HG03432 (cell line): ENCODE data around the gene SHISA2.

Source experiments
- ATAC-seq: cut with Tn5 transposase; IDR thresholded peaks from one replicate; pipeline ENCODE4 v1.9.1; 2021; ENCODE audit warnings: mild to moderate bottlenecking, moderate library complexity; ENCODE audit not compliant: unreplicated experiment

The SHISA2 gene

DNA sequence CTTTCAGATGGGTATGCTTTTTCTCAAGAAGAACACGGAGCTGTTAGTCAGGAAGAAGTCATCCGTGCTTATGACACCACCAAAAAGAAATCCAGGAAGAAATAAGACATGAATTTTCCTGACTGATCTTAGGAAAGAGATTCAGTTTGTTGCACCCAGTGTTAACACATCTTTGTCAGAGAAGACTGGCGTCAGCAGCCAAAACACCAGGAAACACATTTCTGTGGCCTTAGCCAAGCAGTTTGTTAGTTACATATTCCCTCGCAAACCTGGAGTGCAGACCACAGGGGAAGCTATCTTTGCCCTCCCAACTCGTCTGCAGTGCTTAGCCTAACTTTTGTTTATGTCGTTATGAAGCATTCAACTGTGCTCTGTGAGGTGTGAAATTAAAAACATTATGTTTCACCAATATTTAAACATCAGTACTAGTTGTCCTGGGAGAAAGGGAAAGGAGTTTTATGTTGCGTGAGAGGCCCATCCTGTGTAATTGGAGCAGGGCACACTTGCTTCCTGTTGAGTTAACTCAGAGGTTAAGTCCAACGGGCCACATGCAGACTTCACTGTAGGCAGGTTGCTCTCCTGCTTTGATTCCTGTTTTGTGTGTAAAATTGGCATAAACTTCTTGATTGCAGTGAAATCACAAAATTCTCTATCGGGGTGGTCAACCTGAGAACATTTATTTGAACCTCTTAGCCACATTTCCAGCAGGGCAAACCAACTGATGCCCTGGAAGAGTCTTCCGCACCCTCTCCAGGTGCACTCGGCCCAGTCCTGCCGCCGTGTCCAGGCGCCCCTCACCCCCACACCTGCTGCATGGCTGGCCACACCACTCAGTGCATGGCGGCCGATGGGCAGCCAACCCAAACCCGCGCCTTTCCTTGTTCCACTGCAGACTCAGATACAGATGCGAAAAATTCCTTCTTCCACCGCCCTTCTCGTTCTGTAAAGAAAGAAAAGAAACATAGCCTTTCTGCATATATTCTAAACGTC lies 31.6 kb downstream of the SHISA2 start:
- no peak for ATAC-seq

DNA sequence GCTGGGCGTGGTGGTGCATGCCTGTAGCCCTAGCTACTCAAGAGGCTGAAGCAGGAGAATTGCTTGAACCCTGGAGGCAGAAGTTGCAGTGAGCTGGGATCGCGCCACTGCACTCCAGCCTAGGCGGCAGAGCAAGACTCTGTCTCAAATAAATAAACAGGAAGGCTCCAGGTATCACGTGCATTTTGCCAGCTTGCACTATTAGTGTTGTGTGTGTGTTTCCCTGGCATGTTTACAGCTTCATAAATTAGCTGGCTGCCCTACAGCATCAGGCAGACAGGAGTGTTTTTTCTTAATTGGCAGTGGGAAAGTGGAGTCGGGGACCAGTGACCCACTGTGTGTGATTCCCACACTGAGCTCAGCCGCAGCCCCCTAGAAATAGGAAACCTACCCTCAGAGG lies 32.6 kb downstream of the SHISA2 start:
- no peak for ATAC-seq

DNA sequence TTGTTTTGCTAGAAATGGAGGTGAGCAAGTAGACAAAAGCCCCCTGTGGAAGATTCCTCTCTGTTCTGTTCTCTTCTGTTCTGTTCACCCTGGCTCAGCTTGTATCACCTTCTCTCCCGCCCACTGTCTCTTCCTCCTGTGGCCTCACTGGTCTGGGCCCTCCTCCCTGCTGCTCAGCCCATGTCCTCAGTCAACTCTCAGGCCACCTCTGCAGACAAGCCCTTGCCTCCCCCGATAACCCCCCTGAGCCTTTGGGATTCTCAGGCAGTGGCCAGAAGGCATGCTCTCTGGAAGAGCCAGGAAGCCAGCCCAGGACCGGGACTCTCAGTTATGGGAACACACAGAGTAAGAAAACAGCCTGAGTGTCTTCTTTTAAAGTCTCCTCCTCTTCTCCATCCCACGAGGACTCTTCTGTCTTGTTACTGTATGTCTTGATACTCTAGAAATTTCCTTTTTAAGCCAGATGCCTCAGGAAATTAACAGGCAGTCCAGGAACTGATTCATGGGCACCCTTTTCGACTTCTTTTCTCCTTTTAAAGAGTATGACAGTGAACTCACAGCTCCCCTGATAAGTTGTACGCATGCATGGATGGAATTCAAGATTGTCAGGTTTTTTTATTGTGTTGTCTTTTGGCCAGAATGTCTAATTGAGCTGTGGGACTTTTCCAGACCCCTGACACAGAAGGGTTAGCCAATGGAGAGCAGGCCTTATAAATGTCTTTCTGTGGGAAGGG lies 33.7 kb downstream of the SHISA2 start:
- ATAC-seq: no peak

DNA sequence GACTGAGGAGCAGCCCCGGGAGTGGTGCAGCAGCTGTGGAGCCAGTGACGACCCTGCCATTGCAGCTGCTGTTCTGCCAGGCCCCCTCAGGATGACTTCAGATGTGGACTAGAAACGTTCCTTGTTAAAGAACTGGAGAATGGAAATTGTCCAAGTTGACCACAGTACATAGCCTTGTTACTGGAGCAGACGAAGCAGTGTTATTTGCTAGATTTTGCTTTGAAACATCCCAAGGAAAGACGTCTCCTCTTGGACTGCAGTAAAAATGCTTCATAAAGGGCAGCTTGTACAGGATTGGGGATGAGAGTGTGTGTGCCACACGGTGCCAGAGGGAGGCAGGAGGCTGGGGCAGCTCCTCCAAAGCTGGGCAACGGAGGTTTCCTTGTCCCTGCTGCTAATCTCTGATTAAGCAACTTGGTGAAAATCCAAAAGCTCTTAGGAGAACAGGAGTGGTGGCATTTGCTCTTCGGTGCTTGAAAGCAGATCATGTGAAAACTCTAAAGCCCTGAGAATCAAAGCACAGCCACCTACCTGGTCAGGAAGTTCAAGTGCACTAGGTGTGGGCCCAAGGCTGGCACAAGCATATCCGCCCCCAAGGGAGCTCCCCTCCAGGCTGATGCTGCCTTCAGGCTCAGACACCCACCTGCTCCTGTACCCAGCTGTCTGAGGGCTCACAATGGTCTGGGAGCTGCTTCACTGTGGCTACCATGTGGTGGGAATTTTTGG lies 34.5 kb downstream of the SHISA2 start:
- ATAC-seq: no peak

DNA sequence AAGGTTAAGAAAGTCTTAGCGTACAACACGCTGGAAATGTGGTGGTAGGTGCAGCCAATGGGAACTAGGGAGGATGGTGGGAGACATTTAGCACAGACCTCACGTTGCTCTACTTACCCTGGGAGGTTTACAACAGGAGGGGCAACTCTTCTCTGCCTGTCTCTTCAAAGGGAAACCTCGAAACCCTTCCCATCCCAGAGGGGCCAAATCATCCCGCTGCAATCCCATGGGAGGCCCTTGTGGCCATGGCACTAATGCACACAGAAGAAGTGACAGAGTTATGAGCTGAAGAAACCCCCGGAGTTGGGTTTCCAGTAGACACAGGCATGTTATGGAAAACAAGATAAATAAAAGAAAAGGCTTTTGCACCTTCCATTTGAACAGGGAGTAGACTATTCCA lies 35.6 kb downstream of the SHISA2 start:
- ATAC-seq: no peak

DNA sequence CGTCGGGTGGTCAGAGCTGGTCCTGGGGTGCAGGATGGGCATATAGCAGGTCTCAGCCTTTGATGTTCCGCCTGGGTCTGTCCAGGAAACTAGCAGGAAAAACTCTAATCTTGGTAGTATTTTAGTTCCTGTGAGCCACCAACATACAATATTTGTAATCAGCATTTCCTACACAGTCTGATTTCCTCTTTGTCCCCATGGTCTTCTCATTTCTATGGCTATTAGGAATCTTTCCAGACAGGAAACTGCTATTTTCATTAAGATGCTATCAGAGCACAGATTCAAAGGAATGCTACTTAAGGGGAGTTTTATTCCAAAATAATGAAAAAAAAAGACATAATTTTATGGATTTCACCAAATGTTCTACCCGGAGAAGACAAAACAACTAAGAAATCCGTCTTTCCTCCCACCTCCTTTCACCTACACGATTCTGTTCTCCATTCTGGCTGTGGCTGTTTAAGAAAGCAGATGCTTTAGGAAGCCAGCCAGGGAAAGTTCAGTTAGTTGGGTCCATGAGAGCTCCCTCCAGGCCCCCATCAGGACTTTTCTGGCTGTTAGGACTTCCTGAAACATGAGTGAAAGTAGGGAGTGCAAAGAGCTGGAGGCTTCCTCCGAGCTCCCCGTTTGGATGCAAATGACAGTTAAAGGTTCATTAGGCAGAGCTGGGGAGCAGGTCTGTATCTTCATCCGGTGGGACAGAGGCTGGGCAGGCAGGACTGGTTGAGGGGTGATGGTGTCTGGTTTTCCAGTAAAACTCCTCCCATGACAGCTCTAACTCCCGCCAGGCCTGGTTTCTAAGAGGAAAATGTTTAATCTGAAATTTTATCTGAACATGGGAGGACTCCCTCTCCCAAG lies 36.3 kb downstream of the SHISA2 start:
- ATAC-seq: no peak

DNA sequence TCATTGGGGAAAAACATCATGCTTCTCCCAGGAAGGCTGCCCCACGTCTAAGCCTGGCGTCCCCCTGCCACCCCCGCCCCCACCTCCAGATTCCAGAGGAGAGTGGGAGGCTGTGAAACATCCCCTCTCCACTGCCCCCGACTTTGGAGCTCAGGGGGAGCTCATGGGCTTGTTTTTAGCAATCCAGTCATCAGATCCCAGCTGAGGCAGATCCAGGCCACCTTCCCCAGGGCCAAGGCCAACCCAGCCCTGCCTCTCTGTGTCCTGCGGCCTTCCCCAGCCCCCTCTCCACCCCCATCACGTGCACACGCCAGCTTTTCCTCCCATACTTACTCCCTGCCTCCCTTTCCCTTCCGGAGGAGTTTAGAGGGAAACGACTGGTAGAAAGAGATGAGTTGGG lies 38.8 kb downstream of the SHISA2 start:
- no peak for ATAC-seq

DNA sequence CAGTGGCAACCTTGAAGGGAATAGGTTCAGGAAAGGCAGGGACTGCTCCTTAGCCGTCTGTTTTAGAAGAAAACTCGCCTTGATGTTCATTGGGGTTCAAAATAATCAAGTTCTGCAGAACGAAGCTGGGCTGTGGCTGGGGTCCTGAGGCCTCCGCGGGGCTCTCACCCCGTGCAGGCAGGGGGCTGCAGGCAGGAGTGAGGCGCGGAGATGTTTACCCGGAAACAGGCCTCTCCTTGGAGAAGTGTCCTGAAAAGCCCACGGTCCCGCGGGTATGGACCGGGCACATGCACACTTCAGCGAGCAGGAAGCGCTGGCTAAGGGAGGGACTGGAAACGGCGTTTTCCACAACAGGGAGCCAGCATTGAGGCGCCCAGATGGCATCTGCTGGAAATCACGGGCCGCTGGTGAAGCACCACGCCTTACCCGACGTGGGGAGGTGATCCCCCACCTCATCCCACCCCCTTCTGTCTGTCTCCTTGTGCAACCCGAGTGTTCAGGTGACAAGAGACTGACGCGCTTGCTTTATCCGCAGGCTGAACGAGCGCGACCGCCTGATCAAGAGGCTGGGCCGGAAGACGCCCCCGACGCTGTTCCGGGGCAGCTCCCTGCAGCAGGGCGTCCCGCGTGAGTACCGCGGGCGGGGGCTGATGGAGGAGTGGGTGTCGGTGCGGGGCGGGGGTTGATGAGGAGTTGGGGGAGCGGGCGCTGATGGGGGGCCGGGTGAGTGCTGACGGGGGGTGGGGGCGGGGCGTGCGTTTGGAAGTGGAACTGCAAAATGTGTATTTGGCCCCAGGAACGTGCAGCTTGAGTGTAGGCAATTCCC lies 39.6 kb downstream of the SHISA2 start:
- no peak for ATAC-seq

DNA sequence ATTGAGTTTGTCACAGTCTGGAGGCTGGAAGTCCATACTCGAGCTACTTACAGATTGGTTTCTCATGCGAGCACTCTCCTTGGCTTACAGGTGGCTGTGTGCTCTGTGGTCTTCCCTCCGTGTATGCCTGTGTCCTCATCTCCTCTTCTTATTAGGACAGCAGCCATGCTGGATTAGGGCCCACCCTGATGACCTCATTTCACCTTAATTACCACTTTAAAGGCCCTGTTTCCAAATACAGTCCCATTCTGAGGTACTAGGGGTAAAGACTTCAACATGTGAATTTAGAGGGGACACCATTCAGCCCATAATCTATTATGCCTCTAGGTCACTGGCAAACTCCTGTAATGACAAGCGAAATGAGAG lies 40.6 kb downstream of the SHISA2 start:
- no peak for ATAC-seq

DNA sequence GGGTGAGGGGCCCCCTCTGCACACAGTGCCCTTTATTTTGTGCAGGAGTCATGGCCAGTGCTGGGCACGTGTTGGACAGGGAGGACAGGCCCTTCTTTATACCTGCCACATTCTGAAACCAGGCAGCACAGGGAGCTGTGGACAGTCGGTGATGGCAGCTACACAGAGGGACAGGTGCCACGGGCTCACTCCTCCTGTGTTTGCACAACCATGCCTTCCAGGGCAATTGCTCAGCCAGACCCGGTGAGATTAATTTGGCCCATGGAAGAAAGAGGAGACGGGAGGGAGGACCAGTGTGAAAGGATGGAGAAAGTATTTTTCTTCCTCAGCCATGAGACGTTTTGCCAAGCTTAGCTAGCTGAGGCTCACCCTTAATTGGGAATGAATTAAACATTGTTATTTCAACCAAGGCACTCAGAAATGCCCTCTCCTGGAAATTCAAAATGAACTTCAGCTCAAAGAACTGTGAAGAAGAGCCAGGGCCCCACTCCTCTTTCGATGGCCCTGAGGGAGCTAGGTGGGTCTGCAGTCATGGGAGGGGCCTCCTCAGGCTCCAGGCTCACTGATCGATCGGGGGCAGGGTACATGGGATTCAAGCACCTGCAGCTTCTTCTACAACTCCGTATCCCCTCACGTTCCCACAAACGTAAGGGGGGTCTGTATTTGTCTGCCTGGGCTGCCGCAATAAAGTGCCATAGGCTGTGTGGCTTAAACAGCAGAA lies 41.2 kb downstream of the SHISA2 start:
- ATAC-seq: no peak

DNA sequence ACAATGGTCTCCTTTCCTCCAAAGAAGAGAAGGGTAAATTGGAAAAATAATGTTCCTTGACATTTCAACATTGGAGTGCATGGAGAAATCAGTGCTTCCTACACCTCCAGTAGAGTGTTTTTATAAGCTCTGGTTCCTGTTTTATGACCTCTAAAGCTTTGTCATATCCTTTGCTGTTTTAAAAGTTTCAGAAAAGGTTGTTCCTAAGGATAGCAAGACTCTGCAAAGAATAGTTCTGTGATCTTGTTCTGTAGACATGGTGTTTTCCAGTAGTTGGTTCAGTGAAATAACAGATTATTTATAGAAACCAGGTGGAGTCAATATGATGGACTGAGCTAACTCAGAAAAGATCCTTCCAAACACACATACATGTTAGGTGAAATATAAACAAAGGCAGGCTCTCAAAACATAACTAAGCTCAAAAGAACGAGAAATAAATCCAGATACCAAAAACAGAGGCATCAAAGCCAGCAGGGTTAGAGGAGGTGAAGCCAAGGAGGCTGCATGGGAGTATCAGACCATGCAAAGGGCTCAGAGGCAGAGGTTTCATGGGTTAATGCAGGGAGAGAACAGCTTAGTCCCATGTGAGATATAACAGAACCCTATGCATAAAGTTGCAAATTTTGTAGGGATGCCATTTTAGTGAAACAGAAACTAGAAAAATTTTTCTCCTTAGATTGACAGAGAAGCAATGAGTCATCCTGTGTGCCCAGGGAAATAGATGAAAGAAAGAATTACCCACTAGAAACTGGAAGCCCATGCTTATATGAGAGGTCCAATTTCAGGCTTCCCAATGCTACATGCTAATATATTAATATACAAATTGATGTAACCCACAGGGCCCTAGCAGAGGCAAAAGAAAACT lies 44.3 kb downstream of the SHISA2 start:
- ATAC-seq: peak; percentile 48
